Mammary epithelial cell (primary cell): Measurements from ENCODE around the gene MPRIP.

Source experiments
- EZH2 ChIP-seq: IDR thresholded peaks from 2 replicates; pipeline ENCODE4 v1.6.1; 2012; ENCODE audit warnings: low read length, inconsistent platforms, borderline replicate concordance
- TF ChIP-seq, protein P1 (sequence below), 2 donors: IDR thresholded peaks in 1 of 2; conservative IDR thresholded peaks in 1 of 2; 2 replicates each; pipeline ENCODE4 v1.5.1; 2011 to 2012; ENCODE audit warnings: inconsistent platforms in 2 of 2, low read length in 2 of 2, mild to moderate bottlenecking in 2 of 2, control low read depth in 1 of 2, low read depth in 1 of 2; ENCODE audit not compliant: insufficient read depth in 1 of 2; ENCODE audit errors: extremely low read depth in 1 of 2

DNA sequence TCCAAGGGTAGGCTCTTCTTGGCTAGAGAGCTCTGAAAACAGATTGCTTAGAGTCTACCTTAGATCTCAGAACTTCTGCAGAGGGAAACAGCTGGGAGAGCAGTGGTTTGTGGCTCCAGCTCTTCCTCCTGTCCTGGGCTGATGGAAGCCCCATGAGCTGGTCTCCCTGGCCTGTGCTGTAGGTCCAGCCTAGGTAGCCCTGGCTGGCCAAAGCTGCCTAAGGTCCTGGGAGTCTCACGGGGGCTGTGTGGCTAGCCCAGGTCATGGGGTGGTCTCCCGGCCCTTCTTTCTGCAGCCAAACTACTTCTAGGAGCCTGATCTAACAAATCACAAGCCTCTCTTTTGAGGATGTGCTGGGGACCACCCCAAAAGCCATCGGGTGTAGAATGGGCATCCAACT is 75.7 kb downstream of the MPRIP start:
- TF ChIP-seq, protein P1, sequence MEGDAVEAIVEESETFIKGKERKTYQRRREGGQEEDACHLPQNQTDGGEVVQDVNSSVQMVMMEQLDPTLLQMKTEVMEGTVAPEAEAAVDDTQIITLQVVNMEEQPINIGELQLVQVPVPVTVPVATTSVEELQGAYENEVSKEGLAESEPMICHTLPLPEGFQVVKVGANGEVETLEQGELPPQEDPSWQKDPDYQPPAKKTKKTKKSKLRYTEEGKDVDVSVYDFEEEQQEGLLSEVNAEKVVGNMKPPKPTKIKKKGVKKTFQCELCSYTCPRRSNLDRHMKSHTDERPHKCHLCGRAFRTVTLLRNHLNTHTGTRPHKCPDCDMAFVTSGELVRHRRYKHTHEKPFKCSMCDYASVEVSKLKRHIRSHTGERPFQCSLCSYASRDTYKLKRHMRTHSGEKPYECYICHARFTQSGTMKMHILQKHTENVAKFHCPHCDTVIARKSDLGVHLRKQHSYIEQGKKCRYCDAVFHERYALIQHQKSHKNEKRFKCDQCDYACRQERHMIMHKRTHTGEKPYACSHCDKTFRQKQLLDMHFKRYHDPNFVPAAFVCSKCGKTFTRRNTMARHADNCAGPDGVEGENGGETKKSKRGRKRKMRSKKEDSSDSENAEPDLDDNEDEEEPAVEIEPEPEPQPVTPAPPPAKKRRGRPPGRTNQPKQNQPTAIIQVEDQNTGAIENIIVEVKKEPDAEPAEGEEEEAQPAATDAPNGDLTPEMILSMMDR (conservative IDR thresholded peaks at IDR 0.05 in 1 of 2, IDR thresholded peaks at IDR 0.05 in 1 of 2; ENCODE audit: extremely low read depth in 1 of 2, insufficient read depth in 1 of 2, low read depth in 1 of 2, low read length in 2 of 2) = no peak
- no peak for TF ChIP-seq EZH2
